Measurements from ENCODE around the gene CYSLTR2. TPM values are rescaled to one million over a fixed set of nuclear protein-coding genes. Genes with fewer than 3 reads are reported as not detected.

CYSLTR2 gene
- total RNA-seq, 1 donor from 2014 or later = not detected

GRCh38 chr13:48710160-48710559, 56.4 kb downstream of the CYSLTR2 start:
- DNase-seq (ENCODE audit: low spot score) = no peak
- Mint-ChIP-seq H3K27ac (ENCODE audit: unreplicated experiment) (no peak overlapping the region), H3K36me3 (ENCODE audit: low read depth) (peaks cover 2% of the 10 kb centered on the region), H3K9me3 (ENCODE audit: low read depth) (peaks cover 16% of the 10 kb centered on the region), H3K27me3 (ENCODE audit: low read depth) (no peaks in the 10 kb centered on the region), H3K4me3 (ENCODE audit: unreplicated experiment) (no peak overlapping the region), H3K4me1 (ENCODE audit: low read depth) (no peaks in the 10 kb centered on the region)
- no peak for TF ChIP-seq CTCF (IDR thresholded peaks at IDR 0.05)

GRCh38 chr13:48712141-48712540, 58.4 kb downstream of the CYSLTR2 start:
- DNase-seq (ENCODE audit: low spot score) = no peak
- Mint-ChIP-seq H3K4me1 (ENCODE audit: low read depth) (no peaks in the 10 kb centered on the region), H3K27me3 (ENCODE audit: low read depth) (no peaks in the 10 kb centered on the region), H3K9me3 (ENCODE audit: low read depth) (peaks cover 28% of the 10 kb centered on the region), H3K36me3 (ENCODE audit: low read depth) (peaks cover 4% of the 10 kb centered on the region), H3K27ac (ENCODE audit: unreplicated experiment) (no peak overlapping the region), H3K4me3 (ENCODE audit: unreplicated experiment) (no peak overlapping the region)
- TF ChIP-seq CTCF (IDR thresholded peaks at IDR 0.05) = no peak

- DNase-seq (ENCODE audit: low spot score) = no peak
- no peaks in the 10 kb centered on the region for H3K27me3 Mint-ChIP-seq (ENCODE audit: low read depth)
These were observed 62.2 kb downstream of the CYSLTR2 start for GRCh38 chr13:48715977-48716376.

GRCh38 chr13:48720621-48721020, 66.9 kb downstream of the CYSLTR2 start:
- no peak for DNase-seq (ENCODE audit: low spot score)
- H3K27ac Mint-ChIP-seq (ENCODE audit: unreplicated experiment) = no peak overlapping the region
- no peak for TF ChIP-seq CTCF (IDR thresholded peaks at IDR 0.05)
- H3K4me3 Mint-ChIP-seq (ENCODE audit: unreplicated experiment) = no peak overlapping the region
- H3K9me3 Mint-ChIP-seq (ENCODE audit: low read depth) = peaks cover 28% of the 10 kb centered on the region
- no peaks in the 10 kb centered on the region for H3K4me1 Mint-ChIP-seq (ENCODE audit: low read depth)
- peaks cover 2% of the 10 kb centered on the region for H3K36me3 Mint-ChIP-seq (ENCODE audit: low read depth)
- H3K27me3 Mint-ChIP-seq (ENCODE audit: low read depth) = no peaks in the 10 kb centered on the region

More at GRCh38 chr13:48715977-48716376, 62.2 kb downstream of the CYSLTR2 start:
- no peaks in the 10 kb centered on the region for H3K4me1 Mint-ChIP-seq (ENCODE audit: low read depth)
- no peak overlapping the region for H3K27ac Mint-ChIP-seq (ENCODE audit: unreplicated experiment)
- H3K9me3 Mint-ChIP-seq (ENCODE audit: low read depth) = peaks cover 34% of the 10 kb centered on the region
- H3K36me3 Mint-ChIP-seq (ENCODE audit: low read depth) = peaks cover 4% of the 10 kb centered on the region
- no peak for TF ChIP-seq CTCF (IDR thresholded peaks at IDR 0.05)
- H3K4me3 Mint-ChIP-seq (ENCODE audit: unreplicated experiment) = no peak overlapping the region

- peaks cover 12% of the 10 kb centered on the region for H3K9me3 Mint-ChIP-seq (ENCODE audit: low read depth)
- DNase-seq (ENCODE audit: low spot score) = no peak
- no peaks in the 10 kb centered on the region for H3K27me3 Mint-ChIP-seq (ENCODE audit: low read depth)
These were observed 69.4 kb downstream of the CYSLTR2 start for GRCh38 chr13:48723168-48723567.

More at GRCh38 chr13:48723168-48723567, 69.4 kb downstream of the CYSLTR2 start:
- no peak for TF ChIP-seq CTCF (IDR thresholded peaks at IDR 0.05)
- Mint-ChIP-seq H3K36me3 (ENCODE audit: low read depth) (no peaks in the 10 kb centered on the region), H3K4me1 (ENCODE audit: low read depth) (no peaks in the 10 kb centered on the region), H3K27ac (ENCODE audit: unreplicated experiment) (no peak overlapping the region), H3K4me3 (ENCODE audit: unreplicated experiment) (no peak overlapping the region)

All from chondrocyte (in vitro differentiated cells).